Prostate gland (tissue), 2 donors: ENCODE measurements around the gene LPP.

ENCODE experiments used
- CTCF ChIP-seq, 4 experiments: fragments of 200-600 bp in 2 of 4; fragments of 450-650 bp in 2 of 4; sonication (generic) in 2 of 4; IDR thresholded peaks; 1 replicate in 3 of 4; 2 replicates in 1 of 4; pipeline ENCODE4 v1.5.1; 2016 to 2019; ENCODE audit warnings: antibody characterized with exemption in 4 of 4, mild to moderate bottlenecking in 2 of 4, moderate library complexity in 2 of 4
- POLR2A ChIP-seq: fragments of 450-650 bp; IDR thresholded peaks from one replicate; pipeline ENCODE4 v1.6.1; 2016; ENCODE audit warnings: antibody characterized with exemption, mild to moderate bottlenecking
- POLR2AphosphoS5 ChIP-seq: sonication (generic); formaldehyde crosslinking; IDR thresholded peaks from one replicate; pipeline ENCODE4 v1.6.1; 2017; ENCODE audit warnings: antibody characterized with exemption

- no peak for TF ChIP-seq CTCF (IDR thresholded peaks at IDR 0.05)
- no peak for TF ChIP-seq POLR2A
- no peak for TF ChIP-seq POLR2AphosphoS5
Observed at GRCh38 chr3:188662795-188663194, 508.8 kb downstream of the LPP start.
